ENCODE results near the gene PEAK3.

DNA sequence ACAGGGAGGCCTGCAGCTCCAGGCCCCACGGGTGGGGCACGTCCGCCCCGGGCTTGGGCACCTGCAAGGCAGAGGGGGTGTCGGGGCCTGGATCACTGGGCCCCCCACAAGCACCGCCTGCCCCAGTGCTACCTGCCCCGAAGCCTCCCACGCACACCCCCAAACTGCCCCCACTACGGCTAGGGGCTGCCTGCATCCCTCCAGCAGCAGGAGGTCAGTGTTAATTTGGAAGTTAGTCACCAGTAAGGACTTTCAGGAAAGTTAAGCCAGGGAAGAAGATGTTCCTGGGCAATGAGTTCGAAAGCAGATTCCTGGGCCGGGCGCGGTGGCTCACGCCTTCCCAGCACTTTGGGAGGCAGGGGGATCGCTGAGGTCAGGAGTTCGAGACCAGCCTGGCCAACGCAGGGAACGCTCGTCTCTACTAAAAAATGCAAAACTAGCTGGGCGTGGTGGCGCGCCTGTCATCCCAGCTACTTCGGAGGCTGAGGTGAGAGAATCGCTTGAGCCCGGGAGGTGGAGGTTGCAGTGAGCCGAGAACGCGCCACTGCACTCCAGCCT, 5.5 kb downstream of the PEAK3 start:
- no peak for TF ChIP-seq POLR2A (IDR thresholded peaks at IDR 0.05)
- TF ChIP-seq, protein P1, sequence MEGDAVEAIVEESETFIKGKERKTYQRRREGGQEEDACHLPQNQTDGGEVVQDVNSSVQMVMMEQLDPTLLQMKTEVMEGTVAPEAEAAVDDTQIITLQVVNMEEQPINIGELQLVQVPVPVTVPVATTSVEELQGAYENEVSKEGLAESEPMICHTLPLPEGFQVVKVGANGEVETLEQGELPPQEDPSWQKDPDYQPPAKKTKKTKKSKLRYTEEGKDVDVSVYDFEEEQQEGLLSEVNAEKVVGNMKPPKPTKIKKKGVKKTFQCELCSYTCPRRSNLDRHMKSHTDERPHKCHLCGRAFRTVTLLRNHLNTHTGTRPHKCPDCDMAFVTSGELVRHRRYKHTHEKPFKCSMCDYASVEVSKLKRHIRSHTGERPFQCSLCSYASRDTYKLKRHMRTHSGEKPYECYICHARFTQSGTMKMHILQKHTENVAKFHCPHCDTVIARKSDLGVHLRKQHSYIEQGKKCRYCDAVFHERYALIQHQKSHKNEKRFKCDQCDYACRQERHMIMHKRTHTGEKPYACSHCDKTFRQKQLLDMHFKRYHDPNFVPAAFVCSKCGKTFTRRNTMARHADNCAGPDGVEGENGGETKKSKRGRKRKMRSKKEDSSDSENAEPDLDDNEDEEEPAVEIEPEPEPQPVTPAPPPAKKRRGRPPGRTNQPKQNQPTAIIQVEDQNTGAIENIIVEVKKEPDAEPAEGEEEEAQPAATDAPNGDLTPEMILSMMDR (IDR thresholded peaks at IDR 0.05) = no peak

All from uterus (tissue), 2 donors.